ENCODE measurements around the gene ATP9A.
"Not testable (repeated sequence)": the region's sequence is repeated elsewhere in the genome, so short reads cannot be mapped to it uniquely, and the experiment has no call there.

Gene ATP9A

DNA sequence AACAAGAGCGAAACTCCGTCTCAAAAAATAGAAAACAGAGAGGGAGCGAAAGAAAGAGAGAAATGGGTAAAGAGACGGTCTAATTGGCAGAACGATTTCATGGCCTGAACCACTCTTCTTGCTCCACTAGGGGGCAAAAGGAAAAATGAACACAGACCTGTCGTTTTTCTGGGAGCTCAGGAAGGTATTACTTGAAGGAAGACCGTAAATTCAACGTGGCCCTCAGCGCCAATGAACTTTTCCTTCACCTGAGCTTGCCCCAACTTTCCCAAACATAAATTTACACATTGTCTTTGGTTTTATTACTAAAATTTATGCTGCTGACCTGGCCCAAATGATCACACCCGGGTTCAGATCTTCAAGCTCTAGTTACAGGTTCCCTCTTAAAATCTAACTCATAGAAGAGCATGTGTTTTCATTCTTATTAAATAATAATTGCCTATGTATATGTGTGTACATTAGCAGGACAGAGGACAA lies 67.3 kb downstream of the ATP9A start:
- no peak for DNase-seq (ENCODE audit: low read depth, low spot score)
- H3K27ac ChIP-seq, result no peak overlapping the region

DNA sequence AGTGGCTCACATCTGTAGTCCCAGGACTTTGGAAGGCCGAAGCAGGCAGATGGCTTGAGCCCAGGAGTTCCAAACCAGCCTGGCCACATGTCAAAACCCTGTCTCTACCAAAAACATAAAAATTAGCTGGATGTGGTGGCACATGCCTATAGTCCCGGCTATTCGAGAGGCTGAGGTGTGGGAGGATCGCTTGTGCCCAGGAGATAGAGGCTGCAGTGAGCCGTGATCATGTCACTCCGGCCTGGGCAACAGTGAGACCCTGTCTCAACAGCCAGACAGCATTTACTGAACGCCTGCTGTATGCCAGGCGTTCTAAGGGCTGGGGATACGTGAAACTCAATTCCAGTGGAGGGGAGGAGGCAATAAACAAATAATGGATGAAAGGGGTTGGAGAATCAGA lies 69.9 kb downstream of the ATP9A start:
- no peak for DNase-seq (ENCODE audit: low read depth, low spot score)
- no peak overlapping the region for H3K27ac ChIP-seq

GRCh38 chr20:51697096-51697826 lies 70.9 kb downstream of the ATP9A start:
- peak overlapping the region; percentile 69 for H3K27ac ChIP-seq
- no peak for DNase-seq (ENCODE audit: low read depth, low spot score)

GRCh38 chr20:51696304-51697071 lies 71.7 kb downstream of the ATP9A start:
- no peak for DNase-seq (ENCODE audit: low read depth, low spot score)
- peak overlapping the region; percentile 69 for H3K27ac ChIP-seq

DNA sequence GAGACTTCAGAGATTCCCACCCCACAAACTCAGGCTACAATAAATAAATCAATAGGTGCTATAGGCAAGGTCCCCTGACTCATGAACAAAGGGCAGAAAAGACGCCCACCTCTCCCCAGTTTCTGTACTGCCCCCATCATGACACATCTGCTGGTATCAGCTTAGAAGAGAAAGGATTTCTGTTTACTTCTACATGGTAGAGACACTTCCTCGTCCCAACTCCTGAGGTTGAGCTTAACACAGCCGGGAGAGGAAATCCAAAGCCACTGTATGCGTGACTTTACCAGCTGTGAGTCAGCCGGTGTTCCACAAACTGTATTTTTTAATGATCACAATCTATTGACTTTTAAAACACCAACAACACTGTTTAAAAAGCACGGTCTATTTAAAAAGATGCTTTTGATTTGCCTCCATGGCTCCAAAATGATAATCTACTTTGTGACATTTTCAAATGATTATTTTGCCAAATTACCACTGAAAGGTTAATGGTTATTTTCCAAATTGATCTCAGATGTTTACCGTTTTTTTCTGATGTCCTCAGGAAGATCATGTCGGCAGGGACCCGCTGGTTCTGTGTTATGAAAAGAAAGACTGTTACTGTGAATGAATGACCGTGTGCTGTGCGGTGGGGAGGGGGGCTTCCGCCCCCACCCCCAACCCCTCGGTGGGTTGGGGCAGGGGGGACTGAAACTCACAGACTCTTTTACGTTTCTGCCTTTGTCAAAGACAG lies 72.5 kb downstream of the ATP9A start:
- DNase-seq (ENCODE audit: low read depth, low spot score), result peak; percentile 68
- peak overlapping the region; percentile 69 for H3K27ac ChIP-seq

GRCh38 chr20:51692806-51693400 lies 75.3 kb downstream of the ATP9A start:
- no peak for DNase-seq (ENCODE audit: low read depth, low spot score)
- no peak overlapping the region for H3K27ac ChIP-seq

DNA sequence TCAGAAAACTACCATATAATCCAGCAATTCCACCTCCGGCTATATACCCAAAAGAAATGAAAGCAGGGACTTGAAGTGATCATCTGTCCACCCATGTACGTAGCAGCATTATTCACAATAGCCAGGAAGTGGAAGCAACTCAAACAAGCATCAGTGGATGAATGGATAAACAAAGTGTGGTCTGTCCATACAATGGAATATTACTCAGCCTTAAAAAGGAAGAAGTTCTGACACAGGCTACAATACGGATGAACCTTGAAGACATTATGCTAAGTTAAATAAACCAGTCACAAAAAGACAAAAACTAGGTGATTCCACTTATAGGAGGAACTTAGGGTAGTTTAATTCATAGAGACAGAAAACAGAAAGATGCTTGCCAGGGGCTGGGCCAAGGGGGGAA lies 76.5 kb downstream of the ATP9A start:
- no peak for DNase-seq (ENCODE audit: low read depth, low spot score)
- no peak overlapping the region for H3K27ac ChIP-seq

GRCh38 chr20:51688600-51689244 lies 79.5 kb downstream of the ATP9A start:
- DNase-seq (ENCODE audit: low read depth, low spot score), result no peak
- H3K27ac ChIP-seq, result no peak overlapping the region

DNA sequence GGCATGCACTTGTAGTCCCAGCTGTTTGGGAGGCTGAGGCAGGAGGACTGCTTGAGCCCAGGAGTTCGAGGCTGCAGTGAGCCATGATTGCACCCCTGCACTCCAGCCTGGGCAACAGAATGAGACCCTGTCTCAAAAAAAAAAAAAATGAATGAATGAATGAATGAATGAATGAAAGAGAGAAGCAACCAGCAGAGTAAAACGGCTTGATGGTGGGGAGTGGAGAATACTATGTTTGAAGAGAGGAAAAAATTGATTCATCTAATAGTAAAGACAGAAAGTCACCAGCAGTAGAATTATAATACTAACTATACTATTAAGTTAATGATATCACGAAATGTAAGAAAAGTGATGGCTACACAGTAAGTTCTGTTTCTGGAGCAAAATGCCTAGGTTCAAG lies 80.6 kb downstream of the ATP9A start:
- peak overlapping the region; percentile 92 for H3K27ac ChIP-seq
- DNase-seq (ENCODE audit: low read depth, low spot score), result no peak

DNA sequence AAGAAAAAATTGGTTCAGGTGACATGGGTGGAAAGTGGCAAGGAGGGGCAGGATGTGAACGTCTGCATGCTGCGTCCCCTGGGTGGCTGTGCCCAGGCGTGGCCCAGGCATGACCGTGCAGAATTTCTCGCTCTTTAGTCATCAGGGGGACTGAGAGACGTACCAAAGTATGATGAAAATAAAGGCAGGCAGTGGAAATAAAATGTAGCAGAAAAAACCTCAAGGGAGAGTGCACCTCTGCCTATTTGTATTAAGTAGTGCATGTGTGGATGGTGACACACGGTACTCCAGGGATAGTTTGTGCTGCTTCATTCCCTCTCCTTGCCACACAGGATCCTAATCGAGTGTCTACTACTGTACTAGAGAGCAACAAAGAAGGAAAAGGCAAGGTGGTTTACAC lies 81.1 kb downstream of the ATP9A start:
- DNase-seq (ENCODE audit: low read depth, low spot score), result peak; percentile 43
- peak overlapping the region; percentile 92 for H3K27ac ChIP-seq

GRCh38 chr20:51685494-51685893 lies 82.7 kb downstream of the ATP9A start:
- H3K27ac ChIP-seq; DNase-seq (ENCODE audit: low read depth, low spot score): not testable (repeated sequence)

DNA sequence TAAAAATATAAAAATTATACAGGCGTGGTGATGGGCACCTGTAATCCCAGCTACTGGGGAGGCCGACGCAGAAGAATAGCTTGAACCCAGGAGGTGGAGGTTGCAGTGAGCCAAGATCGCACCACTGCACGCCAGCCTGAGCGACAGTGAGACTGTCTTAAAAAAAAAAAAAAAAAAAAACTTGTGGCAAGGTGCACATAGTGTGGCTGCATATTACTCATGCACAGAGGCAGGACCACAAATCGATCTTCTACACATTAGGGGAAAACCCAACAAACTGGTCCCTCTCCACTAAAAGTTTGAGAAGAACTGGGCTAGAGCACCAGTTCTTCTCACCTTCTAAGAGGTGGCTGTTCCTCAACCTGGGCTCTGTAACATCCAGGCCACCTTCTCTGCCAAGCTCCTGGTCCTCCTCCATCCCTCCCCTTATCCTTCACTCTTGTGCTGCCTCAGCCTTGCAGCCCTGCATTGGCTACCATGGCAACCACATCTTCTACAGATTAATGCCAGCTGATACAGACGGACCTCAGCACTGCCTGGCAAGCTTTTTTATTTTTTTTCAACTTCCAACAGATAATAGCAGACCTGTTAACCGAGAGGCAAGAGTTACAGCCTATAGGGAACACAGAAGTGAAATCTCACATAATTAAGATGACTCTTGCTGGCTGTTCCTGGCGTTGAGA lies 88.0 kb downstream of the ATP9A start:
- H3K27ac ChIP-seq, result no peak overlapping the region
- no peak for DNase-seq (ENCODE audit: low read depth, low spot score)

GRCh38 chr20:51679254-51679921 lies 88.8 kb downstream of the ATP9A start:
- H3K27ac ChIP-seq, result no peak overlapping the region
- DNase-seq (ENCODE audit: low read depth, low spot score), result no peak

- no peak overlapping the region for H3K27ac ChIP-seq
- no peak for DNase-seq (ENCODE audit: low read depth, low spot score)
Measured at GRCh38 chr20:51678026-51678697, 90.0 kb downstream of the ATP9A start.

- H3K27ac ChIP-seq, result no peak overlapping the region
- DNase-seq (ENCODE audit: low read depth, low spot score), result no peak
Measured at GRCh38 chr20:51668947-51669346, 99.2 kb downstream of the ATP9A start.

- no peak overlapping the region for H3K27ac ChIP-seq
- no peak for DNase-seq (ENCODE audit: low read depth, low spot score)
Measured at GRCh38 chr20:51668515-51668914, 99.7 kb downstream of the ATP9A start.

- H3K27ac ChIP-seq, result no peak overlapping the region
- no peak for DNase-seq (ENCODE audit: low read depth, low spot score)
Measured at GRCh38 chr20:51667491-51667890, 100.7 kb downstream of the ATP9A start.

DNA sequence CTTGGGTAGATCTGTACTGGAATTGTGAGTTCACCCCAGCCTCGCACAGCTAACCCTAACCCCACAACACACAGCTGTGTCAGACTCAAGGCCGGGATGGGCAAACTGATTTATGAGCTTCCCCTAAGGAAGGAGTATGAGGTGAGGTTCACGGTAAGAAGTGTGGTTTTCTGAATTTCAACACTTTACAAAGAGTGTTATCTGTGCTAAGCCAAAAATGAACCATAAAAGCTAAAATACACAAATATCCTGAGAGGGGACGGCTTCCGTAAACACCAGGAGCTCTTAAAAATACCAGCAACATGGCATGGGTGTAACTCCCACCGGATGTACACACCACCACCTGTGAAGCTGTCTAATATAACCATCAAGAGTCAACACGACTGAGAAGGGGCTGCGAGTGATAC lies 101.2 kb downstream of the ATP9A start:
- no peak for DNase-seq (ENCODE audit: low read depth, low spot score)
- no peak overlapping the region for H3K27ac ChIP-seq
